Activated naive CD8-positive, alpha-beta T cell treated with anti-CD3 and anti-CD28 coated beads, Interleukin-2, amount 50 U/mL, for 24 hours (primary cell): ENCODE measurements around the gene GID4.
"Not testable (repeated sequence)": the region's sequence is repeated elsewhere in the genome, so short reads cannot be mapped to it uniquely, and the experiment has no call there.

ENCODE experiments used
- ATAC-seq: fragments of 150-1000 bp; cut with Tn5 transposase; one replicate; pipeline ENCODE4 v1.10.0; 2021
- DNase-seq: peaks from one replicate; pipeline ENCODE4 v3.0.0; 2021
- H3K27ac Mint-ChIP-seq: one replicate; pipeline ENCODE4 v1.8.0; 2021; ENCODE audit warnings: mild to moderate bottlenecking, mixed read lengths
- H3K27me3 Mint-ChIP-seq: one replicate; pipeline ENCODE4 v1.8.0; 2021; ENCODE audit warnings: mixed read lengths
- H3K36me3 Mint-ChIP-seq: one replicate; pipeline ENCODE4 v1.8.0; 2021; ENCODE audit warnings: low read depth, mixed read lengths
- H3K4me1 Mint-ChIP-seq: one replicate; pipeline ENCODE4 v1.8.0; 2021; ENCODE audit warnings: mixed read lengths
- H3K4me3 Mint-ChIP-seq: one replicate; pipeline ENCODE4 v1.8.0; 2021; ENCODE audit warnings: mild to moderate bottlenecking, moderate library complexity, mixed read lengths
- H3K9me3 Mint-ChIP-seq: one replicate; pipeline ENCODE4 v1.8.0; 2021; ENCODE audit warnings: mixed read lengths

The GID4 gene

GRCh38 chr17:18038861-18039534, at the start of gene GID4, which contains the start of gene ATPAF2:
TSS of gene GID4 (plus strand) at chr17:18039408. CDS start at chr17:18039465, 57 bp downstream.
TSS of gene ATPAF2 (minus strand) at chr17:18039168. CDS start at chr17:18039013, 155 bp downstream.
- H3K36me3 Mint-ChIP-seq, result no peaks in the 10 kb centered on the region
- H3K4me3 Mint-ChIP-seq, result peak within 1 kb of the TSS; percentile 96
- no peaks in the 10 kb centered on the region for H3K9me3 Mint-ChIP-seq
- peaks cover 47% of the 10 kb centered on the region for H3K4me1 Mint-ChIP-seq
- ATAC-seq, result peak; percentile 93
- H3K27ac Mint-ChIP-seq, result peak within 1 kb of the TSS; percentile 97
- DNase-seq, result peak; percentile 100
- no peaks in the 10 kb centered on the region for H3K27me3 Mint-ChIP-seq

GRCh38 chr17:17989618-17990017, 49.6 kb upstream of the GID4 start:
- H3K4me1 Mint-ChIP-seq, result no peaks in the 10 kb centered on the region

GRCh38 chr17:17990282-17990681, 48.9 kb upstream of the GID4 start:
- Mint-ChIP-seq H3K9me3 (no peaks in the 10 kb centered on the region), H3K27me3 (no peaks in the 10 kb centered on the region), H3K4me1 (no peaks in the 10 kb centered on the region), H3K27ac (no peak overlapping the region), H3K4me3 (no peak overlapping the region), H3K36me3 (no peaks in the 10 kb centered on the region)
- DNase-seq, result no peak
- no peak for ATAC-seq

More at GRCh38 chr17:17989618-17990017, 49.6 kb upstream of the GID4 start:
- no peak for ATAC-seq
- no peaks in the 10 kb centered on the region for H3K36me3 Mint-ChIP-seq
- DNase-seq, result no peak
- no peak overlapping the region for H3K27ac Mint-ChIP-seq
- no peaks in the 10 kb centered on the region for H3K9me3 Mint-ChIP-seq
- no peaks in the 10 kb centered on the region for H3K27me3 Mint-ChIP-seq
- H3K4me3 Mint-ChIP-seq, result no peak overlapping the region

GRCh38 chr17:17993366-17993765, 45.8 kb upstream of the GID4 start:
- Mint-ChIP-seq H3K27ac (no peak overlapping the region), H3K4me3 (no peak overlapping the region), H3K4me1 (no peaks in the 10 kb centered on the region), H3K27me3 (no peaks in the 10 kb centered on the region), H3K36me3 (no peaks in the 10 kb centered on the region), H3K9me3 (no peaks in the 10 kb centered on the region)
- ATAC-seq, result no peak
- no peak for DNase-seq

- no peak for ATAC-seq
- H3K27ac Mint-ChIP-seq, result no peak overlapping the region
Observed at GRCh38 chr17:17993852-17994251, 45.4 kb upstream of the GID4 start.

GRCh38 chr17:17994271-17995069, 44.7 kb upstream of the GID4 start:
- H3K4me3 Mint-ChIP-seq, result no peak overlapping the region
- peak; percentile 20 for DNase-seq
- H3K27me3 Mint-ChIP-seq, result no peaks in the 10 kb centered on the region
- no peaks in the 10 kb centered on the region for H3K36me3 Mint-ChIP-seq
- no peaks in the 10 kb centered on the region for H3K9me3 Mint-ChIP-seq
- H3K27ac Mint-ChIP-seq, result no peak overlapping the region
- peak; percentile 40 for ATAC-seq
- H3K4me1 Mint-ChIP-seq, result no peaks in the 10 kb centered on the region

More at GRCh38 chr17:17993852-17994251, 45.4 kb upstream of the GID4 start:
- H3K36me3 Mint-ChIP-seq, result no peaks in the 10 kb centered on the region
- no peaks in the 10 kb centered on the region for H3K9me3 Mint-ChIP-seq
- DNase-seq, result no peak
- no peaks in the 10 kb centered on the region for H3K4me1 Mint-ChIP-seq
- H3K27me3 Mint-ChIP-seq, result no peaks in the 10 kb centered on the region
- no peak overlapping the region for H3K4me3 Mint-ChIP-seq

GRCh38 chr17:17995887-17996286, 43.3 kb upstream of the GID4 start:
- not testable (repeated sequence) for DNase-seq, H3K4me3 Mint-ChIP-seq, H3K36me3 Mint-ChIP-seq, H3K9me3 Mint-ChIP-seq, H3K27ac Mint-ChIP-seq, ATAC-seq, H3K27me3 Mint-ChIP-seq, H3K4me1 Mint-ChIP-seq

- Mint-ChIP-seq H3K4me1 (no peaks in the 10 kb centered on the region), H3K27me3 (no peaks in the 10 kb centered on the region), H3K9me3 (no peaks in the 10 kb centered on the region), H3K4me3 (no peak overlapping the region), H3K27ac (no peak overlapping the region), H3K36me3 (no peaks in the 10 kb centered on the region)
- DNase-seq (no peak), ATAC-seq (no peak)
Observed at GRCh38 chr17:17998934-17999333, 40.3 kb upstream of the GID4 start.

GRCh38 chr17:17999364-18000029, 39.7 kb upstream of the GID4 start:
- H3K36me3 Mint-ChIP-seq, result no peaks in the 10 kb centered on the region
- ATAC-seq (no peak), DNase-seq (no peak)
- no peak overlapping the region for H3K27ac Mint-ChIP-seq
- H3K4me1 Mint-ChIP-seq, result no peaks in the 10 kb centered on the region
- H3K4me3 Mint-ChIP-seq, result no peak overlapping the region
- H3K9me3 Mint-ChIP-seq, result no peaks in the 10 kb centered on the region
- no peaks in the 10 kb centered on the region for H3K27me3 Mint-ChIP-seq

- no peaks in the 10 kb centered on the region for H3K36me3 Mint-ChIP-seq
- DNase-seq (no peak), ATAC-seq (no peak)
- H3K27ac Mint-ChIP-seq, result no peak overlapping the region
- H3K27me3 Mint-ChIP-seq, result no peaks in the 10 kb centered on the region
- no peaks in the 10 kb centered on the region for H3K9me3 Mint-ChIP-seq
- H3K4me3 Mint-ChIP-seq, result no peak overlapping the region
- H3K4me1 Mint-ChIP-seq, result no peaks in the 10 kb centered on the region
Observed at GRCh38 chr17:18000030-18000408, 39.2 kb upstream of the GID4 start.

GRCh38 chr17:18002171-18002570, 37.0 kb upstream of the GID4 start:
- Mint-ChIP-seq H3K4me1 (no peaks in the 10 kb centered on the region), H3K36me3 (no peaks in the 10 kb centered on the region), H3K4me3 (no peak overlapping the region), H3K27ac (no peak overlapping the region), H3K9me3 (no peaks in the 10 kb centered on the region), H3K27me3 (no peaks in the 10 kb centered on the region)
- ATAC-seq, result no peak
- no peak for DNase-seq

- Mint-ChIP-seq H3K36me3 (peaks cover under 1% of the 10 kb centered on the region), H3K4me3 (no peak overlapping the region), H3K27me3 (no peaks in the 10 kb centered on the region), H3K9me3 (no peaks in the 10 kb centered on the region), H3K27ac (no peak overlapping the region), H3K4me1 (no peaks in the 10 kb centered on the region)
- DNase-seq (no peak), ATAC-seq (no peak)
Observed at GRCh38 chr17:18004345-18004744, 34.9 kb upstream of the GID4 start.

- no peaks in the 10 kb centered on the region for H3K9me3 Mint-ChIP-seq
- H3K27me3 Mint-ChIP-seq, result no peaks in the 10 kb centered on the region
- ATAC-seq (no peak), DNase-seq (no peak)
- no peaks in the 10 kb centered on the region for H3K4me1 Mint-ChIP-seq
- peaks cover 2% of the 10 kb centered on the region for H3K36me3 Mint-ChIP-seq
- no peak overlapping the region for H3K4me3 Mint-ChIP-seq
- H3K27ac Mint-ChIP-seq, result no peak overlapping the region
Observed at GRCh38 chr17:18004884-18005305, 34.3 kb upstream of the GID4 start.

GRCh38 chr17:18005496-18005895, 33.7 kb upstream of the GID4 start:
- Mint-ChIP-seq H3K36me3 (peaks cover 2% of the 10 kb centered on the region), H3K4me3 (no peak overlapping the region), H3K27ac (no peak overlapping the region), H3K9me3 (no peaks in the 10 kb centered on the region), H3K4me1 (no peaks in the 10 kb centered on the region), H3K27me3 (no peaks in the 10 kb centered on the region)
- no peak for DNase-seq
- no peak for ATAC-seq
